Loucy (cell line): ENCODE data around the gene EVX1.

ENCODE experiments used
- CTCF ChIP-seq: fragments of 200-600 bp; sonication (generic); conservative IDR thresholded peaks from 2 replicates; pipeline ENCODE4 v1.5.1; 2014; ENCODE audit warnings: mild to moderate bottlenecking, antibody characterized with exemption, low read length
- EZH2phosphoT487 ChIP-seq: fragments of 200-600 bp; IDR thresholded peaks from 2 replicates; pipeline ENCODE4 v1.6.1; 2018; ENCODE audit warnings: antibody characterized with exemption, mild to moderate bottlenecking, moderate library complexity, borderline replicate concordance

GRCh38 chr7:27247452-27248426 is 5.1 kb downstream of the EVX1 start:
- TF ChIP-seq CTCF (no peak), EZH2phosphoT487 (no peak)
